NCI-H1048 (cell line): ENCODE measurements around the gene GPR87.

Experiments used
- DNase-seq: peaks from one replicate; lab custom pipeline; 2025; lab: John Stamatoyannopoulos, UW

GPR87 gene

GRCh38 chr3:151316267-151316991 lies at the start of gene GPR87:
Gene GPR87 (minus strand): TSS chr3:151316820. CDS start chr3:151300100, 16,720 bp downstream.
- DNase-seq: no peak

GRCh38 chr3:151362751-151363174 lies 46.1 kb upstream of the GPR87 start:
- no peak for DNase-seq

GRCh38 chr3:151357463-151357850 lies 40.8 kb upstream of the GPR87 start:
- DNase-seq: no peak

- DNase-seq: no peak
Observed at GRCh38 chr3:151356794-151357462, 40.3 kb upstream of the GPR87 start.

GRCh38 chr3:151351648-151352047 lies 35.0 kb upstream of the GPR87 start:
- DNase-seq: no peak

- DNase-seq: no peak
Observed at GRCh38 chr3:151351219-151351618, 34.6 kb upstream of the GPR87 start.

- no peak for DNase-seq
Observed at GRCh38 chr3:151350656-151351055, 34.0 kb upstream of the GPR87 start.

GRCh38 chr3:151347432-151347831 lies 30.8 kb upstream of the GPR87 start:
- DNase-seq: no peak

- DNase-seq: no peak
Observed at GRCh38 chr3:151346292-151346691, 29.7 kb upstream of the GPR87 start.

GRCh38 chr3:151345859-151346258 lies 29.2 kb upstream of the GPR87 start:
- no peak for DNase-seq

GRCh38 chr3:151331696-151332095 lies 15.1 kb upstream of the GPR87 start:
- DNase-seq: no peak

- no peak for DNase-seq
Observed at GRCh38 chr3:151330899-151331298, 14.3 kb upstream of the GPR87 start.

GRCh38 chr3:151330379-151330778 lies 13.8 kb upstream of the GPR87 start:
- no peak for DNase-seq

- DNase-seq: no peak
Observed at GRCh38 chr3:151329363-151329762, 12.7 kb upstream of the GPR87 start, which contains the start of gene P2RY13. Gene P2RY13 (minus strand): TSS chr3:151329549. CDS start chr3:151329528, 21 bp downstream.

GRCh38 chr3:151328298-151328995 lies 11.8 kb upstream of the GPR87 start:
- DNase-seq: no peak

GRCh38 chr3:151327571-151328198 lies 11.1 kb upstream of the GPR87 start:
- no peak for DNase-seq

- no peak for DNase-seq
Observed at GRCh38 chr3:151322511-151322910, 5.9 kb upstream of the GPR87 start.

- DNase-seq: no peak
Observed at GRCh38 chr3:151321526-151321925, 4.9 kb upstream of the GPR87 start.

- no peak for DNase-seq
Observed at GRCh38 chr3:151320131-151320530, 3.5 kb upstream of the GPR87 start.

- DNase-seq: no peak
Observed at GRCh38 chr3:151319628-151320027, 3.0 kb upstream of the GPR87 start.

- no peak for DNase-seq
Observed at GRCh38 chr3:151318991-151319390, 2.4 kb upstream of the GPR87 start.

GRCh38 chr3:151318313-151318712 lies 1.7 kb upstream of the GPR87 start:
- DNase-seq: no peak
